Measurements from ENCODE around the gene OR11A1. TPM values are rescaled to one million over a fixed set of nuclear protein-coding genes. Genes with fewer than 3 reads are reported as not detected.

OR11A1 gene
- polyA plus RNA-seq, 1 of the 3 experiments (the other 2 are of a cell fraction): not detected

DNA sequence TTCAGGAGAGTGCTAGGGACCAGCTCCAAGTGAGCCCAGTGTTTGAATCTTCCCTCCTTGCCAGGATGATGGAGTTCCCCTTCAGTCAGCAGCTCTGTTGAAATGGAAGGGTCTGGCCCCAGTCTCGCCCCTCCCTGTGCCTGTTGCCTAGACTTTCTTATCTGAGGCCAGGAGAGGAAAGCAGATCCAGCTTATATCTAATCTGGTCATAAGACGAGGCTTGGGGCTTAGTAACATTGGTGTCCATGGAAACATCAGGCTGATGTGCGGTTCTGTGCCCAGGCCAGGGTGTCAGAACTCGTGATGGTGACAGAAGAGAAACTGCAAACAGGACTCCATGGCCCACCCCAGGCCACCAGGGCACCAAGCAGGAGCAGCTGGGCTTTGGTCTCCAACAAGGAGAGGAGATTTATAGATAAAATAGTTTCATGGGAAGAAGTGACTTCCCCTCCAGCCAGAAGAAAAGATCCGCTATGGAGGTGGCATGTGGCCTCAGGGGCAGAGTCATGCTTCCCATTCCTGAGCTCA is 21.1 kb upstream of the OR11A1 start:
- Histone ChIP-seq H3K9me2 (no peaks in the 10 kb centered on the region), H3K9me3 (no peaks in the 10 kb centered on the region), H3K36me3 (replicated peaks in 1 of 2; ENCODE audit: control insufficient read depth in 1 of 2, insufficient read depth in 2 of 2, low read length in 1 of 2) (no peaks in the 10 kb centered on the region), H3K4me1 (ENCODE audit: control insufficient read depth in 1 of 2, insufficient read depth in 2 of 2, low read depth in 1 of 2, low read length in 1 of 2) (no peaks in the 10 kb centered on the region), H3K4me2 (no peak overlapping the region), H3F3A (replicated peaks; ENCODE audit: insufficient read depth) (peaks cover 4% of the 10 kb centered on the region), H3K4me3 (ENCODE audit: low read depth in 2 of 2, low read length in 1 of 2) (no peak overlapping the region), H3K27ac (ENCODE audit: low read depth in 2 of 2, low read length in 1 of 2) (no peak overlapping the region), H3K79me2 (ENCODE audit: insufficient read depth) (no peaks in the 10 kb centered on the region), H3K27me3 (ENCODE audit: insufficient read depth) (no peaks in the 10 kb centered on the region; the same call in 1 of the 2 replicates), H4K20me1 (ENCODE audit: insufficient read depth) (no peaks in the 10 kb centered on the region), H2AFZ (ENCODE audit: low read depth) (no peak overlapping the region), H3K9ac (no peak overlapping the region)
- DNase-seq: no peak
- CTCF ChIA-PET: no interaction called here
- TF ChIP-seq, protein P1, sequence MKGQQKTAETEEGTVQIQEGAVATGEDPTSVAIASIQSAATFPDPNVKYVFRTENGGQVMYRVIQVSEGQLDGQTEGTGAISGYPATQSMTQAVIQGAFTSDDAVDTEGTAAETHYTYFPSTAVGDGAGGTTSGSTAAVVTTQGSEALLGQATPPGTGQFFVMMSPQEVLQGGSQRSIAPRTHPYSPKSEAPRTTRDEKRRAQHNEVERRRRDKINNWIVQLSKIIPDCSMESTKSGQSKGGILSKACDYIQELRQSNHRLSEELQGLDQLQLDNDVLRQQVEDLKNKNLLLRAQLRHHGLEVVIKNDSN (IDR thresholded peaks at IDR 0.05; ENCODE audit: borderline replicate concordance, low read depth): no peak
- TF ChIP-seq RFX5 (IDR thresholded peaks at IDR 0.05; ENCODE audit: low read length) (no peak), JUND (IDR thresholded peaks at IDR 0.05) (no peak), RAD21 (IDR thresholded peaks at IDR 0.05; ENCODE audit: low read length) (no peak), TCF12 (IDR thresholded peaks at IDR 0.05) (no peak), CHD2 (IDR thresholded peaks at IDR 0.05; ENCODE audit: low read length, partially characterized antibody) (no peak), FOXJ3 (CRISPR knock-in tag; IDR thresholded peaks at IDR 0.05) (no peak), MEF2A (IDR thresholded peaks at IDR 0.05; ENCODE audit: borderline replicate concordance, low read depth) (no peak), RCOR1 (IDR thresholded peaks at IDR 0.05; ENCODE audit: low read length) (no peak), SMC3 (IDR thresholded peaks at IDR 0.05; ENCODE audit: low read depth, low read length) (no peak), FOSL2 (IDR thresholded peaks at IDR 0.05; ENCODE audit: borderline replicate concordance, low read depth) (no peak), EZH2phosphoT487 (IDR thresholded peaks at IDR 0.05; ENCODE audit: borderline replicate concordance, low read depth) (no peak)
- TF ChIP-seq, protein P2, sequence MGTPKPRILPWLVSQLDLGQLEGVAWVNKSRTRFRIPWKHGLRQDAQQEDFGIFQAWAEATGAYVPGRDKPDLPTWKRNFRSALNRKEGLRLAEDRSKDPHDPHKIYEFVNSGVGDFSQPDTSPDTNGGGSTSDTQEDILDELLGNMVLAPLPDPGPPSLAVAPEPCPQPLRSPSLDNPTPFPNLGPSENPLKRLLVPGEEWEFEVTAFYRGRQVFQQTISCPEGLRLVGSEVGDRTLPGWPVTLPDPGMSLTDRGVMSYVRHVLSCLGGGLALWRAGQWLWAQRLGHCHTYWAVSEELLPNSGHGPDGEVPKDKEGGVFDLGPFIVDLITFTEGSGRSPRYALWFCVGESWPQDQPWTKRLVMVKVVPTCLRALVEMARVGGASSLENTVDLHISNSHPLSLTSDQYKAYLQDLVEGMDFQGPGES (IDR thresholded peaks at IDR 0.05; ENCODE audit: low read depth, low read length): no peak
- TF ChIP-seq, protein P3, sequence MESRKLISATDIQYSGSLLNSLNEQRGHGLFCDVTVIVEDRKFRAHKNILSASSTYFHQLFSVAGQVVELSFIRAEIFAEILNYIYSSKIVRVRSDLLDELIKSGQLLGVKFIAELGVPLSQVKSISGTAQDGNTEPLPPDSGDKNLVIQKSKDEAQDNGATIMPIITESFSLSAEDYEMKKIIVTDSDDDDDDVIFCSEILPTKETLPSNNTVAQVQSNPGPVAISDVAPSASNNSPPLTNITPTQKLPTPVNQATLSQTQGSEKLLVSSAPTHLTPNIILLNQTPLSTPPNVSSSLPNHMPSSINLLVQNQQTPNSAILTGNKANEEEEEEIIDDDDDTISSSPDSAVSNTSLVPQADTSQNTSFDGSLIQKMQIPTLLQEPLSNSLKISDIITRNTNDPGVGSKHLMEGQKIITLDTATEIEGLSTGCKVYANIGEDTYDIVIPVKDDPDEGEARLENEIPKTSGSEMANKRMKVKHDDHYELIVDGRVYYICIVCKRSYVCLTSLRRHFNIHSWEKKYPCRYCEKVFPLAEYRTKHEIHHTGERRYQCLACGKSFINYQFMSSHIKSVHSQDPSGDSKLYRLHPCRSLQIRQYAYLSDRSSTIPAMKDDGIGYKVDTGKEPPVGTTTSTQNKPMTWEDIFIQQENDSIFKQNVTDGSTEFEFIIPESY (IDR thresholded peaks at IDR 0.05; ENCODE audit: borderline replicate concordance, low read depth): no peak
- TF ChIP-seq, protein P4, sequence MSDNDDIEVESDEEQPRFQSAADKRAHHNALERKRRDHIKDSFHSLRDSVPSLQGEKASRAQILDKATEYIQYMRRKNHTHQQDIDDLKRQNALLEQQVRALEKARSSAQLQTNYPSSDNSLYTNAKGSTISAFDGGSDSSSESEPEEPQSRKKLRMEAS (IDR thresholded peaks at IDR 0.05; ENCODE audit: low read depth): no peak
- 0% methylated on average over 4 of the region's 5 CpGs for WGBS (ENCODE audit: low lambda C conversion rate)
- POLR2A ChIA-PET: no interaction called here

All from SK-N-SH (cell line).